ENCODE data around the gene KCTD21.
"Not testable (repeated sequence)": the region's sequence is repeated elsewhere in the genome, so short reads cannot be mapped to it uniquely, and the experiment has no call there.

The KCTD21 gene

GRCh38 chr11:78224906-78225420 lies 36.5 kb upstream of the KCTD21 start:
- Histone ChIP-seq H3K27me3 (ENCODE audit: insufficient read depth, poor library complexity, severe bottlenecking) (no peaks in the 10 kb centered on the region), H3K4me3 (replicated peaks; ENCODE audit: insufficient read depth, low read length) (no peak overlapping the region), H3K27ac (replicated peaks) (no peak overlapping the region)
- DNase-seq (ENCODE audit: low read depth in 1 of 2, low spot score in 1 of 2) = no peak
- TF ChIP-seq GABPA (IDR thresholded peaks at IDR 0.05; ENCODE audit: low read depth) (no peak), POLR2AphosphoS5 (IDR thresholded peaks at IDR 0.05; ENCODE audit: low read depth) (no peak), SPI1 (IDR thresholded peaks at IDR 0.05; ENCODE audit: borderline replicate concordance, low read depth) (no peak), REST (IDR thresholded peaks at IDR 0.05; ENCODE audit: insufficient replicate concordance, low read depth) (no peak)
- TF ChIP-seq, protein P1, sequence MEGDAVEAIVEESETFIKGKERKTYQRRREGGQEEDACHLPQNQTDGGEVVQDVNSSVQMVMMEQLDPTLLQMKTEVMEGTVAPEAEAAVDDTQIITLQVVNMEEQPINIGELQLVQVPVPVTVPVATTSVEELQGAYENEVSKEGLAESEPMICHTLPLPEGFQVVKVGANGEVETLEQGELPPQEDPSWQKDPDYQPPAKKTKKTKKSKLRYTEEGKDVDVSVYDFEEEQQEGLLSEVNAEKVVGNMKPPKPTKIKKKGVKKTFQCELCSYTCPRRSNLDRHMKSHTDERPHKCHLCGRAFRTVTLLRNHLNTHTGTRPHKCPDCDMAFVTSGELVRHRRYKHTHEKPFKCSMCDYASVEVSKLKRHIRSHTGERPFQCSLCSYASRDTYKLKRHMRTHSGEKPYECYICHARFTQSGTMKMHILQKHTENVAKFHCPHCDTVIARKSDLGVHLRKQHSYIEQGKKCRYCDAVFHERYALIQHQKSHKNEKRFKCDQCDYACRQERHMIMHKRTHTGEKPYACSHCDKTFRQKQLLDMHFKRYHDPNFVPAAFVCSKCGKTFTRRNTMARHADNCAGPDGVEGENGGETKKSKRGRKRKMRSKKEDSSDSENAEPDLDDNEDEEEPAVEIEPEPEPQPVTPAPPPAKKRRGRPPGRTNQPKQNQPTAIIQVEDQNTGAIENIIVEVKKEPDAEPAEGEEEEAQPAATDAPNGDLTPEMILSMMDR (IDR thresholded peaks at IDR 0.05; ENCODE audit: insufficient read depth, low read length) = no peak

- no peak for TF ChIP-seq GABPA (IDR thresholded peaks at IDR 0.05; ENCODE audit: low read depth)
- no peak for TF ChIP-seq REST (IDR thresholded peaks at IDR 0.05; ENCODE audit: insufficient replicate concordance, low read depth)
- TF ChIP-seq, protein P1 (IDR thresholded peaks at IDR 0.05; ENCODE audit: insufficient read depth, low read length) = no peak
- TF ChIP-seq SPI1 (IDR thresholded peaks at IDR 0.05; ENCODE audit: borderline replicate concordance, low read depth) = no peak
- no peak for TF ChIP-seq POLR2AphosphoS5 (IDR thresholded peaks at IDR 0.05; ENCODE audit: low read depth)
- no peak overlapping the region for H3K4me3 ChIP-seq (replicated peaks; ENCODE audit: insufficient read depth, low read length)
- H3K27me3 ChIP-seq (ENCODE audit: insufficient read depth, poor library complexity, severe bottlenecking) = no peaks in the 10 kb centered on the region
- H3K27ac ChIP-seq (replicated peaks) = no peak overlapping the region
- DNase-seq (ENCODE audit: low read depth in 1 of 2, low spot score in 1 of 2) = no peak
Observed at GRCh38 chr11:78224506-78224905, 36.1 kb upstream of the KCTD21 start.

DNA sequence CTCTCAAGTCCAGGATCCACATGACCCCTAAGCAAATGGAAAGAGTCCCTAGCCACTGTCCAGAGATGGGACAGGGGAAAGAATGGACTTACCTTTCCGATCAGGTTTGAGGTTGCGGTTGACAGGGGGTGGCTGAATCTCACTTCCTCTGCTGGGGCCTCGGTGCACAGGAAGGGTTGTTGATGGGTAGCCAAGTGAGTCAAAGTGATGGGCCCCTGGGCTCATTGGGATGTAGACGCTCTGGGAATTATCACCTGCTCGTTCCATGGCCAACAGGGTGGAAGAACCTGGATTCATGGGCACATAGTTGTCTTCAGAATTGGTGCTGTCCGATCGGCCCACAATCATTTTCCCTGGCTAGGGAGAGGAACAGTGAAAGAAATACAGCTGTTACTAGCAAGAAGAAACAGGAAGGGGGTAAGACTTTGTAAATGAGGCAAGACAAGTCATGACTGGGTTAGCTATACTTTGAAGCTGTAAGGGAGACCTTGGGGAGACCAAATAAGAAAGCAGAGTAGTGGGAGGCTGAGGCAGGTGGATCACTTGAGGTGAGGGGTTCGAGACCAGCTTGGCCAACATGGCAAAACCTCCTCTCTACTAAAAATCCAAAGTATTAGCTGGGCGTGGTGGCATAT lies 35.0 kb upstream of the KCTD21 start:
- DNase-seq (ENCODE audit: low read depth in 1 of 2, low spot score in 1 of 2) = no peak
- H3K27ac ChIP-seq (replicated peaks) = no peak overlapping the region
- TF ChIP-seq GABPA (IDR thresholded peaks at IDR 0.05; ENCODE audit: low read depth) (no peak), SPI1 (IDR thresholded peaks at IDR 0.05; ENCODE audit: borderline replicate concordance, low read depth) (no peak), REST (IDR thresholded peaks at IDR 0.05; ENCODE audit: insufficient replicate concordance, low read depth) (no peak), POLR2AphosphoS5 (IDR thresholded peaks at IDR 0.05; ENCODE audit: low read depth) (no peak)
- TF ChIP-seq, protein P1 (IDR thresholded peaks at IDR 0.05; ENCODE audit: insufficient read depth, low read length) = no peak
- H3K4me3 ChIP-seq (replicated peaks; ENCODE audit: insufficient read depth, low read length) = no peak overlapping the region
- no peaks in the 10 kb centered on the region for H3K27me3 ChIP-seq (ENCODE audit: insufficient read depth, poor library complexity, severe bottlenecking)

- not testable (repeated sequence) for DNase-seq (ENCODE audit: low read depth in 1 of 2, low spot score in 1 of 2); H3K4me3 ChIP-seq (replicated peaks; ENCODE audit: insufficient read depth, low read length); H3K27me3 ChIP-seq (ENCODE audit: insufficient read depth, poor library complexity, severe bottlenecking); H3K27ac ChIP-seq (replicated peaks)
Observed at GRCh38 chr11:78222726-78223125, 34.3 kb upstream of the KCTD21 start.
